Activated CD4-positive, CD25-positive, alpha-beta regulatory T cell (primary cell): ENCODE data around the gene HPSE2.
"Not testable (repeated sequence)": the region's sequence is repeated elsewhere in the genome, so short reads cannot be mapped to it uniquely, and the experiment has no call there.

Experiments
- DNase-seq, 4 experiments: peaks; one replicate each; lab custom pipeline; 2025; lab: John Stamatoyannopoulos, UW

The HPSE2 gene

GRCh38 chr10:99235658-99236626 lies at the start of gene HPSE2:
TSS of gene HPSE2 (minus strand) at chr10:99235852.
- no peak for DNase-seq

- DNase-seq: no peak
These were observed 44.8 kb upstream of the HPSE2 start for GRCh38 chr10:99280472-99280871.

GRCh38 chr10:99279626-99280111 lies 44.0 kb upstream of the HPSE2 start:
- DNase-seq: no peak

GRCh38 chr10:99276848-99277486 lies 41.3 kb upstream of the HPSE2 start:
- DNase-seq: no peak

GRCh38 chr10:99266383-99266782 lies 30.7 kb upstream of the HPSE2 start:
- DNase-seq: no peak

- no peak for DNase-seq
These were observed 13.2 kb upstream of the HPSE2 start for GRCh38 chr10:99248824-99249223.

GRCh38 chr10:99247893-99248292 lies 12.2 kb upstream of the HPSE2 start:
- not testable (repeated sequence) for DNase-seq

GRCh38 chr10:99236627-99237309 lies 1.1 kb upstream of the HPSE2 start:
- DNase-seq: no peak

GRCh38 chr10:99234791-99235657 lies 628 bp downstream of the HPSE2 start:
- no peak for DNase-seq

GRCh38 chr10:99234041-99234790 lies 1.4 kb downstream of the HPSE2 start:
- DNase-seq: no peak

- DNase-seq: no peak
These were observed 2.0 kb downstream of the HPSE2 start for GRCh38 chr10:99233689-99234037.

GRCh38 chr10:99233000-99233688 lies 2.5 kb downstream of the HPSE2 start:
- no peak for DNase-seq

- no peak for DNase-seq
These were observed 3.2 kb downstream of the HPSE2 start for GRCh38 chr10:99232360-99232999.

- DNase-seq: no peak
These were observed 10.9 kb downstream of the HPSE2 start for GRCh38 chr10:99224766-99225165.

- DNase-seq: no peak
These were observed 28.3 kb downstream of the HPSE2 start for GRCh38 chr10:99207340-99207739.

- DNase-seq: no peak
These were observed 32.3 kb downstream of the HPSE2 start for GRCh38 chr10:99203310-99203709.

GRCh38 chr10:99172950-99173349 lies 62.7 kb downstream of the HPSE2 start:
- DNase-seq: no peak

- DNase-seq: no peak
These were observed 63.4 kb downstream of the HPSE2 start for GRCh38 chr10:99172128-99172738.

- DNase-seq: no peak
These were observed 65.5 kb downstream of the HPSE2 start for GRCh38 chr10:99170116-99170675.
